Psoas muscle (tissue), 8 donors: ENCODE data around the gene FOXE1. TPM values are rescaled to one million over a fixed set of nuclear protein-coding genes. Genes with fewer than 3 reads are reported as not detected.

ENCODE experiments used
- ATAC-seq, 4 donors: fragments of 200-7000 bp; cut with Tn5 transposase; one replicate each; pipeline ENCODE4 v1.9.1; 2020; ENCODE audit warnings: moderate library complexity in 3 of 4, mild to moderate bottlenecking in 2 of 4
- DNase-seq, 2 donors: peaks; one replicate each; pipeline ENCODE4 v3.0.0-alpha.2; 2020
- H3K27ac ChIP-seq: fragments of 200-600 bp; one replicate; pipeline ENCODE4 v1.8.0; 2022
- H3K27me3 ChIP-seq, 3 donors: fragments of 200-600 bp in 1 of 3; one replicate each; pipeline versions ENCODE4 v1.6.1 to v1.8.0; 2013 to 2022; ENCODE audit warnings: low read length in 2 of 3, mild to moderate bottlenecking in 2 of 3, moderate library complexity in 1 of 3; ENCODE audit not compliant: insufficient read depth in 3 of 3
- H3K36me3 ChIP-seq, 2 donors: fragments of 200-600 bp in 1 of 2; one replicate each; pipeline versions ENCODE4 v1.6.1 to v1.8.0; 2013 to 2022; ENCODE audit warnings: low read depth in 1 of 2, mild to moderate bottlenecking in 1 of 2, moderate library complexity in 1 of 2; ENCODE audit not compliant: insufficient read depth in 1 of 2
- H3K4me1 ChIP-seq: fragments of 200-600 bp; one replicate; pipeline ENCODE4 v1.8.0; 2022
- H3K4me3 ChIP-seq: fragments of 200-600 bp; one replicate; pipeline ENCODE4 v1.8.0; 2022; ENCODE audit warnings: mild to moderate bottlenecking
- H3K9me3 ChIP-seq: fragments of 200-600 bp; one replicate; pipeline ENCODE4 v1.8.0; 2022
- CTCF ChIP-seq: fragments of 200-600 bp; IDR thresholded peaks from one replicate; pipeline ENCODE4 v1.8.0; 2022; ENCODE audit warnings: antibody characterized with exemption
- WGBS, 3 donors: extraction: QIAGEN DNeasy Blood & Tissue Kit; methylation state at CpG; one replicate each; pipeline versions ENCODE4 v1.1.6 to v1.1.7; 2013; 5-methylcytosine and 5-hydroxymethylcytosine counted together
- intact Hi-C, 2 donors: fragments of 100-400 bp; cut with DNase I; formaldehyde crosslinking; loops; one replicate each; pipeline versions ENCODE4 v1.11.0 to v1.14.2; 2022
- polyA plus RNA-seq, 3 donors: library from polyadenylated mRNA; stranded (reverse); fragments of 200-250 nt; gene quantifications; one replicate each; pipeline ENCODE4 v1.2.3, GENCODE V29; 2013
- total RNA-seq, 4 donors: library from RNA; stranded (reverse); fragmentation: NEBNext Ultra II Directional in 2 of 4; extraction: Animal tissue kit (Norgen Biotek cat#: 25700) in 2 of 4; gene quantifications; one replicate each; pipeline versions ENCODE4 v1.2.1 to v1.2.4, GENCODE V29; 2021 to 2023
- donor health status: healthy with polysubstance abuse.
- donor health status: DM: no; HTN: no; CAD: no; lungs with moderate emphysema.
- donor health status: Bipolar disorder and iron deficiency.
- donor health status: healthy.
- donor health status: DM: yes; HTN: yes; CAD: no.
- donor health status: DM: no; HTN: no; CAD: no.
- donor health status: DM: no; HTN: no; CAD: no.
- donor health status: DM: yes; HTN: yes; CAD: no.

Gene FOXE1
- total and polyA plus RNA-seq, 7 donors, result not detected

GRCh38 chr9:97808415-97808814 is 44.6 kb upstream of the FOXE1 start:
- DNase-seq, result no peak
- WGBS, 3 donors, result 42 to 46% (median 42%) methylated on average over 5 of the region's 5 CpGs
- intact Hi-C loops, result loop anchor here in 1 of 2 donors (10.0 kb wide), 1 partner anchor 56 kb away; no protein-coding TSS in a partner anchor

GRCh38 chr9:97808972-97809371 is 44.1 kb upstream of the FOXE1 start:
- TF ChIP-seq CTCF, result no peak
- WGBS, 3 donors, result 32 to 44% (median 42%) methylated on average over 2 of the region's 2 CpGs
- Histone ChIP-seq H3K4me1 (no peaks in the 10 kb centered on the region), H3K4me3 (no peak overlapping the region), H3K27me3 (peaks cover 0 to 24% (median 0%) of the 10 kb centered on the region in 3 donors), H3K27ac (no peak overlapping the region), H3K36me3 (no peaks in the 10 kb centered on the region), H3K9me3 (peaks cover 9% of the 10 kb centered on the region)
- DNase-seq (no peak), ATAC-seq (no peak)
- intact Hi-C loops, result loop anchor here in 1 of 2 donors (10.0 kb wide), 1 partner anchor 56 kb away; no protein-coding TSS in a partner anchor

More at GRCh38 chr9:97808415-97808814, 44.6 kb upstream of the FOXE1 start:
- ATAC-seq, result no peak
- Histone ChIP-seq H3K9me3 (peaks cover 4% of the 10 kb centered on the region), H3K4me3 (no peak overlapping the region), H3K4me1 (no peaks in the 10 kb centered on the region), H3K27ac (no peak overlapping the region), H3K27me3 (peaks cover 0 to 29% (median 3%) of the 10 kb centered on the region in 3 donors), H3K36me3 (no peaks in the 10 kb centered on the region)
- TF ChIP-seq CTCF, result no peak

GRCh38 chr9:97809666-97810344 is 43.2 kb upstream of the FOXE1 start:
- Histone ChIP-seq H3K36me3 (no peaks in the 10 kb centered on the region), H3K4me3 (no peak overlapping the region), H3K4me1 (no peaks in the 10 kb centered on the region), H3K27ac (no peak overlapping the region), H3K27me3 (peaks cover 0 to 15% (median 0%) of the 10 kb centered on the region in 3 donors), H3K9me3 (peaks cover 9% of the 10 kb centered on the region)
- intact Hi-C loops, result loop anchor here in 1 of 2 donors (10.0 kb wide), 1 partner anchor 55 kb away; no protein-coding TSS in a partner anchor
- TF ChIP-seq CTCF, result no peak
- ATAC-seq (no peak), DNase-seq (no peak)
- 58 to 72% (median 62%) methylated on average over 5 of the region's 5 CpGs for WGBS, 3 donors

GRCh38 chr9:97811533-97812246 is 41.3 kb upstream of the FOXE1 start:
- no peak for ATAC-seq
- H3K4me1 ChIP-seq, result no peaks in the 10 kb centered on the region
- TF ChIP-seq CTCF, result no peak
- 82 to 84% (median 83%) methylated on average over 7 of the region's 7 CpGs for WGBS, 3 donors
- intact Hi-C loops, result no loop called here
- peaks cover 0 to 10% (median under 1%) of the 10 kb centered on the region in 3 donors for H3K27me3 ChIP-seq
- peaks cover 9% of the 10 kb centered on the region for H3K9me3 ChIP-seq
- no peak overlapping the region for H3K4me3 ChIP-seq
- H3K36me3 ChIP-seq, result no peaks in the 10 kb centered on the region
- no peak for DNase-seq
- no peak overlapping the region for H3K27ac ChIP-seq
